CD4-positive, alpha-beta T cell treated with Interleukin-15 for 4 hours (primary cell): ENCODE results near the gene PDZK1IP1.

Source experiments
- DNase-seq: peaks from one replicate; pipeline ENCODE4 v3.0.0-alpha.2; 2020; ENCODE audit warnings: low spot score

Gene PDZK1IP1, protein sequence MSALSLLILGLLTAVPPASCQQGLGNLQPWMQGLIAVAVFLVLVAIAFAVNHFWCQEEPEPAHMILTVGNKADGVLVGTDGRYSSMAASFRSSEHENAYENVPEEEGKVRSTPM

DNA sequence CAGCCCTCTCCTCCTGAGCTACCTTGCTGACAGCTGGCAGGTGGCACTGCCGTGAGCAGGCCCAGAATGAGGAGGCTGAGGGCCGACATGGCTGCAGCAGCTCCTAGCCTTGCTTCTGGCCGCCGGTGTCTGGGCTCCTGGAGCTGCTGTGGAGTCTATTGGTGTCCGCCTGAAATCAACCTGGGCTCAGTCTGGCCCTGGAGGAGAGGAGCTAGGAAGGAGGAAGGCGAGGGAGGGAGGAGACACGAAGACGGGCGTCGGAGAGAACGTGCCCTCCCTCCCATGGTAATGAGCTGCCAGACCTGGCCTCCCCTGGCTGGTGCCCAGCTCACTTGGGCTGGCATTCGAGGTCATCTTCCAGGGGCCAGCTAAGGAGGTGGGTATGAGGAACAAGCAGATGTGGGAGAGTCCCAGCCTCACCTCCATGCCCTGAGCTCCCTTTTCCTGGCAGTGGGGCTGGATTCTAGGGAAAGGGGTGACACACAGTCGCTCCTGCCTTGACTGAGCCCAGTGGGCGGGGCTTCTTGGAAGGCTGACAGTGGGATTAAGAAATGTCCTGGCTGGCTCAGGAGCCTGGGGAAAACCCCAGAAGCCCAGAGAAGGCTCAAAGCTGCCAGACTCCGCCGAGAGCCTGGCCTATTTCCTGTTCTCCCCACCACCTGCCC lies at the start of gene PDZK1IP1:
PDZK1IP1 (minus strand) TSS at position 193 of the 665 bp plus-strand sequence; CDS start at position 89, 104 bp downstream.
- no peak for DNase-seq

DNA sequence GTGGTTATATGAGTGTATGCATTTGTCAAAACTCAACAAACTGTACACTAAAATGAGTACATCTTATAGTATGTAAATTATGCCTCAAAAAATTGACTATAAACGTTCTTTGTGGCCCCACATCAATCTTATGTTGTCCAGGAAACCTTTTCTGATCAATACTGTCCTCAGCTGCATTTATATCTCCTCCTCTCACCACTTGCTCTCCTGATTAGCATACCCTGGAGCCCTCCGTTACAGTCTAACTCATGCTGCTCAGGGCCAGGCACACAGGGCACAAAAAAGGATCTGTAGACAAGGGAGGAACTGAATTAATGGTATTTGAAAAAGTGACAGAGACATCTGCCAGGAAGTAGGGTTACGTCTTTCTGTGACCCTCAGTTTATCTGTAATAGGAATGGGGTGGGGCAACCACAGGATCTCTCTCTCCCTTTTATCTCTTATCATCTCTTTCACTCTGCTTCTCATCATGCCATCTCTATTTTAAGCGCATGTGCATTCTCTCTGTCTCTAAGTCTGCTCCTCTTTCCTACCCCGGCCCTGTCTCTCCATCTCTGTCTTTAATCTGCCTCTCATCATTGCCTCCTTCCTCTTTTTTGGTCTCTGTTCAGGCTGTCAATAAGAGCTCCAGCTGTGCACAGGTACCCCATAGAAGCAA lies 49.2 kb upstream of the PDZK1IP1 start:
- no peak for DNase-seq

DNA sequence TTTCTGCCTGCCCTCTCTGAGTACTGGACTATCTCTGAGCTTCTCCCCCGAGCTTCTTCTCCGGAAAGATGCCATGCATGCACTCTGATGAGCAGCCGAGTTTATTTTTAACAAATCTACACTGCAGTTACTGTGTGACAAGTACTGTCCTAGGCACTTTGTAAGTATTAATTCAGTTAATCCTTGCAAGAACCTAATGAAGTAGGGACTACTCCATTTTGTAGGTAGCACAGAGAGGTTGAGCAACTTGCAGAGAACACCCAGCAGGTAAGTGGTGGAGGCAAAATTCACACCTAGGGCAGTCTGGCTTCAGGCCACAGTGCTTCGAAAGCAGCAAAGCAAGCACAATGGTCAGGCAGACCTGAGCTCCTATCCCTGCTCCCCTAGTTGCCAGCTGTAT lies 46.0 kb upstream of the PDZK1IP1 start:
- no peak for DNase-seq

DNA sequence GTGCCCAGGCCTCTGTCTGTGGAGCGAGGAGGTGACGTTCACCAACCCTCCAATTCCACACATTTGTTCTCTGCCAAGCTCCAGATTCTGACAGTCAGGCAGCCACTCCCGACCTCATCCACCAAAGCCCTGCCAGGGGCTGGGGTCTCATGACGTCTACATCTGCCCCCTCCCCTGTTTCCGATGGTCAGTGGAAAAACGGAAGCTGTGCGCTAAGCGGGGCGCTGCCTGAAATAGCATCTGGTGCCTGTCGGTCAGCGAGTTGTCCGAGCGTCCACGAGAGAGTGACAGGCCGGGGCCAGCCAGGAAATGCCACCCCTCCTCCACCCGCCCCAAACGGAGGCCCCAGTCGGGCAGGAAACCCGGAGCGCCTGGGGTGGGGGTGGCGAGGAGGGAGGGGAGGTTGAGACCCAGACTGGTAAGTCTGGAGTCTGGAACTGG lies 45.4 kb upstream of the PDZK1IP1 start:
- DNase-seq: no peak

DNA sequence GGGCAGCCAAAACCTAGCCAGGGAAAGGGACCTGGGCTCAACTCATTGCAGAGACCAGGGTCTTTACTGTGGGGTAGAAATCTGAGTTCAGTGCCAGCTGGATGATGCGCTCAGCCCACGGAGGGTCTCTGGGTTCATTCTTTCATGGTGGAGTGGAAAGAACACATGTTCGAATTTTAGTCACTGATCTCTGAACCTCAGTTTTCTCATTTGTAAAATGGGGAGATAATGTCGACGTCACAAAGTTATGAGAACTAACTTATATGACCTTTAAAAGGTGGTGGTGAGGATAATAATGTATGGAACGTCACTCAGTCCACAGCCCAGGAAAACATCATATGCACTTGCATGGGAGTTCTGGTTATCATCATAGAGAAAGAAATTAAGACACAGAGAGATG lies 43.4 kb upstream of the PDZK1IP1 start:
- DNase-seq: no peak

DNA sequence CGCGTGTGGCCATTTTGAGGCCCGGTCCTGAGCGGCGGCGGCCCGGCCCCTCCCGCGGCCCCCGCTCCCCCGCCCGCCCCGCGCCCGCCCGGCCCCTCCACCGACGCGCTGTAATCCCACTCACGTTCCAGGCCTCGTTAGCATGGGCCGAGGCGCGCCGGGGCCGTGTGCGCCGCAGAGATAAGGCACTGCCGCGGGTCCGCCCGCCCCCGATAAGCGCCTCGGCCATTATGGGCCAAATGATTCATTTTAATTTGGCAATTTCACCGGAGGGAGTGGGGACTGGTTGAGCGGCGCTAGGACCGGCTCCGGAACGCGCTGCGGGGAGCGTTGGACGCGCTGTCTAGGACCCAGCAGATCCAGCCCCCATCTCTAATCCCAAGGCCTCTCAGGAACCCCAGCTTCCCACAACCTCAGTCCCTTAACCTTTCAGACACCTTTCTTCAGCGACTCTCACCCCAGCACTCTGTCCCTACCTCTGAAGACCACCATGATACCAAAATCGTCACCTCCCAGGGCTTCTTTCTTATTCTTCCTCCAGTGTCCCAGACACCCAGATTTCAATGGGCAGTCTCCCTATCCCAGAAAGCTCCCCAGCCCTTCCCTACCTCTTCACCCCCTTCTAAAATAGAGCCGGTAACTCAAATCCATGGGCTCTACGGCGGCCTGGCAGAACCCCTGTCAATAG lies 42.5 kb upstream of the PDZK1IP1 start, which contains the start of gene TAL1:
TAL1 (minus strand) TSS at position 39 of the 688 bp plus-strand sequence. CDS start 6,337 bp downstream, outside the sequence.
- no peak for DNase-seq

DNA sequence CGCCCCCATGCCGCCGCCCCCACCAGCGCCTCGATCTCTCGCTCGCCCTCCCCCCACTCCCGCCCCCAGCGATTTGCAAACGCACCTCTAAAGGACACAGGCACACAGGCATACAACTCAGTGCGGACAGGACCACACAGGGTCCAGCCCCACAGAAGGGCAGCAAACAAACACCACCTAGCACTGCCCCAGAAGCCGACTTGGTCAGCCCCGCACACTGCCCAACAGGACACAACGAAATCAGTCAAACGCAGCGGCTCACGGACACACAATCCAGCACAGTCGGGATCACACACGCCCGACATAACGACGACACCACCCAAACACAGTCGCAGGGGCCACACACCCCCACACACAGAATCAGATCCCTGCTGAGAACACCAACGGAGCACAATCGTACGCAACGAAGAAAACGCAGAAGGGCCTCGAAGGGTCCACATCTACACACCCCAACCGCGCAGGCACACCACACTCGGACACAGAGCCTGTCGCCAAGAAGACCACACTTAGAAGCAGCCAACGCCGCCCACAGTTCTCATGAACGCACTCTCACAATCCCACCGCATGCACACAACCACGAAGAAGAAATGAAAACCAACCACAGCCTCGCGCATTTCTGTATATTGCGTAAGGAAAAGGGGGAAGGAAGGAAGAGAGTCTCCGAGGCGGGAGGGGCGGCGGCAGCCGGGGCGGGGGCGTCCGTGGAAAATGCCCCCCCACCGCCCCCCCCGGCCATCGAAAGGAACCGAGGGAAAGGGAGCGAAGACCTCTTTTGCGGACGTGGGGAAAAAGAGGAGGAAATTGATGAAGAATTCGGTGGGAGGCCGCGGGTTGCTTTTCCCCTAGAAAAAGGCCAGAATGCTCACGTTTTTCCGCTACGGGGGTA lies 41.7 kb upstream of the PDZK1IP1 start:
- DNase-seq: no peak

DNA sequence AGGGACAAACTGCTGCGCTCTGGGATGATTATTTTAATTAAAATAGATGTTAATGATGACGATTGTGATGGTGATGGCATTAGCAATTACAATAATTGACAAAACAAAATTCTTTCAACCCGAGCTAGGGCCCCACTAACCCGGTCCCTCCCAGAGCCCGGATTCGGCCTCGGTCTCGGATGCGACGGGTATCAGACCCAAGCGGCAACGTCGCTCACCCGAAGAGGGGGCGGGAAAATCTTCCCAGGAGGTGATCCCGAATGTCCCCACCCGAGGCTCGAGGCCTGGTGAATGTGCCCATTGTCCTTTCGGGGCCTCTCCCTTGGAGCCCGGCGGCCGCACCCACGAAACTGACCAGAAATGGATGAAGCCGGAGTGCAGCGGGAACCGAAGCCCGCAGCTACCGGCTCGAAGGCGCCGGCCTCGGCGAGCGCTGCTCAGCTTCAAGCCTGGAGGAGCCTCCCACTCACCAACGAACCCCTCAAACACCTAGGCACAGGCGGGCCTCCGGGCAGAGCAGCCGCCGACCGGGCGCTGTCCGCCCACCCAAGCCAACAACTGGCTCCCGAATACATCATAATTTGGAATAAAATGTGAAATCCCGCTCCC lies 41.0 kb upstream of the PDZK1IP1 start:
- no peak for DNase-seq

DNA sequence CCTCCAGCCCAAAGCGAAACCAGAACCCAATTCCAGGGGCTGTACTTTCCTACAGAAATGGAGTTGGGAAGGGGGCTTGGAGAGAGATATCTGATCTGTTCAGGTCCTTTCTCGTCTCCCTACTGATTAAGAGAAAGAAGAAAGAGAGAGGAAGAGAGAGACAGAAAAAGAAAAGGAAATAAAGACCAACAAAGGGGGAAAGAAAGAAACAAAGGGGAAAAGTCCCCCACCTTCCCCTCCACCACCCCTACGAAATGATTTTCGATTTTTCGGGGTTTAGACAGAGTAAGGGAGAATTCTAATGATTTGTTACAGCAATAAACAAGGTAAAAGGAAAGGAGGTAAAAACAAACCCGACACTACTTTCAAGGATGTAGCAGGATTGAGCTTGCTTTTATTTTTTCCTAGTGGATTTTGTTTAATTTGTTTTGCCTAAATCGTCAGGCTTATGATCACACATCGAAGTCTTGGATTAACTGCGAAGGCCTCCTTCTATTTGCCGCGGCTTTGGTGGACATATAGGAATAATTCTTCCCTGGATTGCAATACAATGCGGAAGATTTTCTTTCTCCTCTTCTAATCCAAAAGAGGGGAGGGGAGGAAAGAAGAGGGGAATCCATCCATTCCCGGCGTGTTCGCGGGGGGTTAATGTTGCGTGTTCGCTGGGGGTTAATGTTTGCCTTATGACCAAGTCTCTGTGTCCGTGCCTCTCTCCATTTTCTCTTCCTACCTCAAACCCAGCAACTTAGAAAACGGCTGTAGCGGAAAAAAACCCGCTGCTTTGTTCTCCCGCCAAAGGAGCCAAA lies 40.3 kb upstream of the PDZK1IP1 start:
- DNase-seq: no peak

DNA sequence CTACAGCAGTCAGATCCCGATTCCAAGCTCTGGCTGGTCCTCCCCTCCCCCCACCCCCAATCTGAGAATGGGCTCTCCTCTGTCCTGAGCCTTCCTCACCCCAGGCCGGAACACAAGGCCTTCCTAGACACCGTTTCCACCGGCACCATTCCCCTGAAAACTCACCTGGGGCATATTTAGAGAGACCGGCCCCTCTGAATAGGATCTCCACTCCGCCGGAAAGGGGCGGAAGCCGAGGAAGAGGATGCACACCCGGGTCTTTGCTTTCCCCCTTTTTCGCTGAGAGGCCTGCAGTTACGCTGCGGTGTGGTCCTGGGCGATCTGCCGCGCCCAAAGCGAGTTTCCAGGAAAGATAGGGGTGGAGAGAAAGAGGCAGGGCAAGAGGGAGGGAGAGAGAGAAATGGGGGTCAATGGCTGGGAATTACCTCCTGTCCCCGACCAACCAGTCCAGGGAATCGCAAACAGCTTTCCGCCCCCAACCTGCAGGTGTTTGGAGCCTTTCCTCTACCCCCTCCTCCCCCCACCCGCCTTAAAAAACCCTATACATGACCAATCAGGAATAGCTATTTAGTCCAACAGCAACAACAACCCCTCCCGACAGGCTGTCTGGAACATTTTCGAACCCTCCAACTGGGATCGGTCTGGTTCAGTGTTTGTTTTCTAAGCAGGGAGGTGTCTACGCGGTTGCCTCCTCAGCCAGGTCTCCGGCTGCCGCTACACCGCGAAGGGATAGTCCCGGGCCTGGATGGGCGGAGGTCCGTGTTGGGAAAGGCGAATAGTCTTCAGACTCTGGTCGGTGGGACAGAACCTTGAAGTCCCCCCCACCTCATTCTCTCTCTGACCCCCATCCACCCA lies 39.4 kb upstream of the PDZK1IP1 start:
- no peak for DNase-seq

DNA sequence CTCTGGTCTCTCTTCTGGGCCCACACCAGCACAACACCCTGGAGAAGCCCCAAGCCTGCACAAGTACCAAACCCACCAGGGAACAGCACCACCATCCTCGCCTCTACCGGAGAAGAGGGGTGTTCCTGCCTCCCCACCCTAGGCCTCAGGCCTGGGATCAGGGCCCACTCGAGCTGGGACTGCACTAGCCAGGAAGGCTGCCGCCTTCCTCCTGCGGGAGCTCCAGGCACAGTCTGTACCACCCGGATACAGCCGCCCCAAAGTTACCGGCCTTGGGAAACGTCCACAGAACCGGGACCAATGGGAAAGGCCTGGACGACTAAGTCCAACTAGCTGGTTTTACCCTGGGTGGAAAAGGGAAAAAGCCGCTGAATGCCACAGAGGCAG lies 38.8 kb upstream of the PDZK1IP1 start:
- DNase-seq: no peak

DNA sequence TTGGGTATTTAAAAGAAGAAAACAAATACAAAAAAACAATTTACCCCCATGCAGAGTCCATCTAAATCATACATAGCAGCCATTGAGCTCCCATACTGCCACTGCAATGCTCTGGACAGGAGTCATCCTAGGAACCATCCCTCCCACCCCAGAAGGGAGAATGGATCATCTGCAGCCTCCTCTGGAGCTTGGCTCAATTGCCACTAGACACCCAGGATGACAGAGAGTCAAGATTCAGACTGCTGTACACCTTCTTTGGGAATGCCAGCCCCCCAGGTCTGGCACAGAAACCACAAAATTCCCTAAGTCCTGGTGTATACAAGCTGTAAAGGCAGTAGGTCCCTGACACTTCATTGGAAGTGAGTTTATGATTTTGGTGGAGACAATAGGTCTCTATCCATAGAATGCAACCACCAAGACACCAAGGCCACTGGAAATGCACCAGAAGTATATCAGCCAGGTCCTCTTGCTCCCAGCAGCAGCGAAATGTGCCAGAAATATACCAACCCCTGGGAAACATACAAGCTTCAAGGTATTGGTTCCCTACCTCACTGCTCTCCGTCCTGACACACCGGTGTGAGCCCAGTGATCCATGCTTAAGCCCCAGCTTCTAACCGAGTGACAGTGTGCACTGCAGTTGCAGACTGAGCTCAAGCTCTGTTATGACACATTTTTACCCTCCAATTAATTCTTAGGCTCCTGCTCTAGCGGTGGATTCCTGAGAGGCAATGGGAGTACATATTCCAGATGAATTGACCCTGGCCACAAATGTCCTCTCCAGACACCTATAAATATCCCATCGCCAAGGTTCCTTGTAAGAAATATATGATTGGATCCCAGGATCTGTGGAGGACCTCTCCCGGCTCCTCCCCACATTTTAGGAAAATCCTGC lies 37.8 kb upstream of the PDZK1IP1 start:
- no peak for DNase-seq

DNA sequence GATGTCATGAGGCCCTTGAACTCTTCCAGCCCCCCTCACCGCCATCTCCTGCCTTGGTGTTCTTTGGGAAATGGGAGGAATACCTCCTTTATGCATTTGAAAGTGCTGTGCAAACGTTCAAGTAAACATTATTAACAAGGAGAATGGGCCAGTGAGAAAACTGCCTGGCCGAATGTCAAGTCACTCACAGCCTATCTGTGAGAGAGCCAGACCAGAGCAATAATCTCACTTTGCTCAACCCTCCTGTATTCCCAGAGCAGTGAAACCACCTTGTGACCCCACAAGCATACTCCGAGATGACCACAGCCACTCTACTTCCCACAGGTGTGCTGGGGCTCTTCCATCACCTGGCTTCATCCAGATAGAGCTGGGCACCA lies 37.0 kb upstream of the PDZK1IP1 start:
- DNase-seq: no peak

DNA sequence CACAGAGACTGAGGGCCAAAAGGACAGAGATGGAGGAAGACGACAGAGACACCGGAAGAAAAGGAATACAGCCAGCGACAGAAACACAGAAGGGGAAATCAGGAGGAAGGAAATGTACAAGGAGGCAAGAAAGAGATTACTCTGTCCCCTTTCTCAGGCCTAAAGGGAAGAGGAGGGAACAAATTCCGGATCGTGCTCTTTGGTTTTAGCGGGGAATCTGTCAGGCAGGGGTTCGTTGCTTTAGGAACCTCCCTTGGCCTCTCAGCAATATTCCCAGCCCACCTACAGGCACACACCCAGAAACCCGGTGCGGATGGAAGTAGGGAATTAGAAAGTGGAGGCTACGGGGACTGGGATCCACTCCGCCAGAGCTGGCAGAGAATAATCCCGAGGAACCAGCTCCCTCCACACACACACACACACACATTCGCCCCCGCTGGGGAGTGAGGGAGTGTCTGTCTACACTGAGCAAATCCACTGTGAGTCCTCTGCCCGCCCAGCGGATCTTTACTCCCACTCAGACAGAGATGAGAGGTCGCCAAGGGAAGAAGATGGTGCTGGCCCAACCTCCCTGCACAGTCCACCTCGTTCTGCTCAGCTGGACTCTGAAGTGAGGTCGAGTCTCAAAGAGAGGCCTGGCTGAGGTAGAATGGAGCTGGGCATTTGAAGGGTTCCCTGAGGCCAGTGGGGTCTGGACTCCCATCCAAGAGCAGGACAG lies 36.4 kb upstream of the PDZK1IP1 start:
- DNase-seq: no peak

DNA sequence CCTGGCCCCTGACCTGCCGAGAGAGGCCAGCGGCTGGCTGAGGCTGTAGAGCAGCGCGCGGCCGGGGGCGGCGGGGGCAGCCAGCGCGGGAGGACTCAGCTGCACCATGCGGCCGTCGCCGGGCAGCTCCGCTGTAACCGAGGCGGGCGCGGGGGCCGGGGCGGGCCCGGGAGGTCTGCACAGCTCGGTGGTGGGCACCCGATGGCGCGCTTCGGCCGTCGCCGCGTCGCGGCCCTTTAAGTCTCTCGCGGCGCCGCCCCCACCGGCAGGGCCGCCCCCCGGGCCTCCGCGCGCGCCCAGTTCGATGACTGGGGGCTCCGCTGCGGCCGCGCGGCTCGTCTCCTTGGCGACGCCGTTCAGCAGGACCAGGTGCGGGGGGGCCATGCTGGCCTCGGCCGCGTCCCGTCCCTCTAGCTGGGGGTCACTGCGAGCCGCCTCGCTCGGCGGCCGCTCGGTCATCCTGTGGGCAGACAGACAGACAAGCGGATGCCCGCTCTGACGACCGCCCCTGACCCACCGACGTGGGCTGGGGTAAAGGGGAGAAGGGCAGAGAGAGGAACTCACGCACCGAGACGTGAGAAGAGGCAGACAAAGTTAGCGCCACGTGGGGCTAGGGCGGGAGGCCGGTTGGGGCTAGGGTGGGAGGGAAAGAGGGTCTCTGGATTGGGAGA lies 35.7 kb upstream of the PDZK1IP1 start:
- DNase-seq: no peak

DNA sequence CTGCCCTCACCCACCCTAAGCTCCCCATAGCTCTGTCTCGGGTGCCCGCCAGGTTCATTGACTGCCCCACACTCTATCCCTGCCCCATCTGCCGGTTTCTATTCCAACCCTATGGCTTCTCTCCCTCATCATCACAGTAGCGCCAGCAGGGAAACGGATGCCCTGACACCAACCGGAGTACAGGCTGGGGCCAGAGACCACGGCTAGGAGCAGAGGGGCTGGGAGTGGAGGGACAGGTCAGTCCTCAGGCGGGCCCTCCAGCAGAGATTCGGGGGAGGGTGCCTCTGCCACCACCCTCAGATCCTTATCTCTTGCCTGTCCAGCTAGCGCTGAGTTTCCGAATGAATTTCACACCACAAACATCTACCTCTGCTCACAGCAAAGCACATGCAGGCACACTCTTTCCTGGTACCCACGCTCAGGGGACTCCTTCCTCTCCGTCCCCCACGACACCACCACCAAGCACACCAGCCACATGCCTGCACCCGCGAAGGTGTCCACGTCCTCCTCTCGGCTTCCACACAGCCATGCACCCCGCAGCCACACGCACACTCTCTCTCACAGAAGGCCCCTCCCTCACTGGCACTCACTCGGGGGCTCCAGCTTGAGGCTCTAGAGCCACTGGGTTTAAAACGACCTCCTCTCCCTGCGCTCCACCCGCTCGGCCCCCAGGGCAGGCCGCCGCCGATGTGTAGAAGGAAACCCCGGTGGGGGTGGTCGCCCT lies 35.0 kb upstream of the PDZK1IP1 start:
- no peak for DNase-seq
